GM23338 (cell line): Measurements from ENCODE around the gene FTH1. TPM values are rescaled to one million over a fixed set of nuclear protein-coding genes. Genes with fewer than 3 reads are reported as not detected.

Experiments
- CREB1 ChIP-seq: fragments of 250-450 bp; sonication (Bioruptor Pico); IDR thresholded peaks from 2 replicates; pipeline ENCODE4 v1.5.0; 2020; ENCODE audit warnings: low read depth, mild to moderate bottlenecking, moderate library complexity
- EZH2 ChIP-seq: fragments of 200-600 bp; sonication (generic); IDR thresholded peaks from one replicate; pipeline ENCODE4 v1.8.0; 2017; ENCODE audit warnings: antibody characterized with exemption, mild to moderate bottlenecking, low read depth; ENCODE audit not compliant: unreplicated experiment
- NANOG ChIP-seq: IDR thresholded peaks from 2 replicates; pipeline ENCODE4 v1.6.1; 2016; ENCODE audit warnings: antibody characterized with exemption, borderline replicate concordance
- POLR2AphosphoS5 ChIP-seq: IDR thresholded peaks from 2 replicates; pipeline ENCODE4 v1.6.1; 2016; ENCODE audit warnings: antibody characterized with exemption, low read depth
- ZNF331 ChIP-seq: fragments of 250-450 bp; sonication (Bioruptor Pico); IDR thresholded peaks from 2 replicates; pipeline ENCODE4 v1.5.0; 2020; ENCODE audit warnings: low read depth, mild to moderate bottlenecking, moderate library complexity
- polyA plus RNA-seq: library from polyadenylated mRNA; unstranded; fragments of >200 nt; fragmentation: Nextera tagmentation; extraction: Ambion mirVana; gene quantifications from 2 replicates; pipeline ENCODE4 v1.2.1, GENCODE V29; 2016
- small RNA-seq: library from RNA; depleted of rRNA; stranded (forward); fragments of <200 nt; gene quantifications from one replicate; pipeline ENCODE3, GENCODE V24; 2014; ENCODE audit warnings: low replicate concordance
- total RNA-seq: library from RNA; depleted of rRNA; stranded (reverse); fragments of >200 nt; shearing (Covaris generic); gene quantifications from 2 replicates; pipeline ENCODE4 v1.2.3, GENCODE V29; 2014; rRNA removed
- TF ChIP-seq, protein P1 (sequence below): fragments of 250-450 bp; sonication (Bioruptor Pico); IDR thresholded peaks from 2 replicates; pipeline ENCODE4 v1.5.0; 2020; ENCODE audit warnings: mild to moderate bottlenecking, moderate library complexity
- TF ChIP-seq, protein P2 (sequence below): IDR thresholded peaks from one replicate; pipeline ENCODE4 v1.6.1; 2018; ENCODE audit warnings: antibody characterized with exemption; ENCODE audit not compliant: unreplicated experiment
- TF ChIP-seq, protein P3 (sequence below): IDR thresholded peaks from 2 replicates; pipeline ENCODE4 v1.6.1; 2016; ENCODE audit warnings: antibody characterized with exemption

The FTH1 gene
- total and polyA plus RNA-seq, 2 experiments from 2014 or later: 718 to 2,750 TPM

DNA sequence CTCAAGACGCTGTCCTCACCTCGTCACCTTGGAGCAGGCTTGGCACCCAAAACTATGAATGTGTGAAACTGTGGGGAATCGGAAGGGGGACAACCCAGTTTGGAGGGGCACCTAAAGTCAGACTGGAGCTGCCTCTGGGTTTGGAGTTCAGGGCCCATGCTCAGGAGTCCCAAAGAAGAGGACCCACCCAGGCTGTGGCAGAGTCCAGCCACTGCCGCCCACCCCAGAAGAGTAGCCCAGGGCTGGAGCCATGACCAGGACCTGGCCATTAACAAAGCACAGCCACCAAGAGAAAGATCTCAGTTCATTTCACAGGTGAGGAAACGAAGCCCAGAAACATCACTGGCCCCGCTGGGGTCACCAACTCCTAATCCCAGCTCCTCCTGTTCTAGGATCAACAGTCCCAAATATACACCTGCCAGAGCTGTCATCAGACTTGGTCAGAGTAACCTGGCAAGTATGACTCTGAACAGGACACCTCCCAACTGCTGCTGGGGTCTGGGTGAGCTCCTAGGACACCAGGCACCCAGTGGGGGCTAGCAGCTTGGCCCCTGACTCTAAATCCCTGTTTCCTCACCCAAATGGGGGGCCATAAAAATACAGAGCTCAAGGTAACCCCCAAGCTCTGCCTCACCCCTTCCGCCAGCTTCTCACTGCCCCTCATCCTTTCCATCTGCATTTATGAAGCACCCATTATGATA, 52.8 kb downstream of the FTH1 start (continued):
- TF ChIP-seq, protein P1, sequence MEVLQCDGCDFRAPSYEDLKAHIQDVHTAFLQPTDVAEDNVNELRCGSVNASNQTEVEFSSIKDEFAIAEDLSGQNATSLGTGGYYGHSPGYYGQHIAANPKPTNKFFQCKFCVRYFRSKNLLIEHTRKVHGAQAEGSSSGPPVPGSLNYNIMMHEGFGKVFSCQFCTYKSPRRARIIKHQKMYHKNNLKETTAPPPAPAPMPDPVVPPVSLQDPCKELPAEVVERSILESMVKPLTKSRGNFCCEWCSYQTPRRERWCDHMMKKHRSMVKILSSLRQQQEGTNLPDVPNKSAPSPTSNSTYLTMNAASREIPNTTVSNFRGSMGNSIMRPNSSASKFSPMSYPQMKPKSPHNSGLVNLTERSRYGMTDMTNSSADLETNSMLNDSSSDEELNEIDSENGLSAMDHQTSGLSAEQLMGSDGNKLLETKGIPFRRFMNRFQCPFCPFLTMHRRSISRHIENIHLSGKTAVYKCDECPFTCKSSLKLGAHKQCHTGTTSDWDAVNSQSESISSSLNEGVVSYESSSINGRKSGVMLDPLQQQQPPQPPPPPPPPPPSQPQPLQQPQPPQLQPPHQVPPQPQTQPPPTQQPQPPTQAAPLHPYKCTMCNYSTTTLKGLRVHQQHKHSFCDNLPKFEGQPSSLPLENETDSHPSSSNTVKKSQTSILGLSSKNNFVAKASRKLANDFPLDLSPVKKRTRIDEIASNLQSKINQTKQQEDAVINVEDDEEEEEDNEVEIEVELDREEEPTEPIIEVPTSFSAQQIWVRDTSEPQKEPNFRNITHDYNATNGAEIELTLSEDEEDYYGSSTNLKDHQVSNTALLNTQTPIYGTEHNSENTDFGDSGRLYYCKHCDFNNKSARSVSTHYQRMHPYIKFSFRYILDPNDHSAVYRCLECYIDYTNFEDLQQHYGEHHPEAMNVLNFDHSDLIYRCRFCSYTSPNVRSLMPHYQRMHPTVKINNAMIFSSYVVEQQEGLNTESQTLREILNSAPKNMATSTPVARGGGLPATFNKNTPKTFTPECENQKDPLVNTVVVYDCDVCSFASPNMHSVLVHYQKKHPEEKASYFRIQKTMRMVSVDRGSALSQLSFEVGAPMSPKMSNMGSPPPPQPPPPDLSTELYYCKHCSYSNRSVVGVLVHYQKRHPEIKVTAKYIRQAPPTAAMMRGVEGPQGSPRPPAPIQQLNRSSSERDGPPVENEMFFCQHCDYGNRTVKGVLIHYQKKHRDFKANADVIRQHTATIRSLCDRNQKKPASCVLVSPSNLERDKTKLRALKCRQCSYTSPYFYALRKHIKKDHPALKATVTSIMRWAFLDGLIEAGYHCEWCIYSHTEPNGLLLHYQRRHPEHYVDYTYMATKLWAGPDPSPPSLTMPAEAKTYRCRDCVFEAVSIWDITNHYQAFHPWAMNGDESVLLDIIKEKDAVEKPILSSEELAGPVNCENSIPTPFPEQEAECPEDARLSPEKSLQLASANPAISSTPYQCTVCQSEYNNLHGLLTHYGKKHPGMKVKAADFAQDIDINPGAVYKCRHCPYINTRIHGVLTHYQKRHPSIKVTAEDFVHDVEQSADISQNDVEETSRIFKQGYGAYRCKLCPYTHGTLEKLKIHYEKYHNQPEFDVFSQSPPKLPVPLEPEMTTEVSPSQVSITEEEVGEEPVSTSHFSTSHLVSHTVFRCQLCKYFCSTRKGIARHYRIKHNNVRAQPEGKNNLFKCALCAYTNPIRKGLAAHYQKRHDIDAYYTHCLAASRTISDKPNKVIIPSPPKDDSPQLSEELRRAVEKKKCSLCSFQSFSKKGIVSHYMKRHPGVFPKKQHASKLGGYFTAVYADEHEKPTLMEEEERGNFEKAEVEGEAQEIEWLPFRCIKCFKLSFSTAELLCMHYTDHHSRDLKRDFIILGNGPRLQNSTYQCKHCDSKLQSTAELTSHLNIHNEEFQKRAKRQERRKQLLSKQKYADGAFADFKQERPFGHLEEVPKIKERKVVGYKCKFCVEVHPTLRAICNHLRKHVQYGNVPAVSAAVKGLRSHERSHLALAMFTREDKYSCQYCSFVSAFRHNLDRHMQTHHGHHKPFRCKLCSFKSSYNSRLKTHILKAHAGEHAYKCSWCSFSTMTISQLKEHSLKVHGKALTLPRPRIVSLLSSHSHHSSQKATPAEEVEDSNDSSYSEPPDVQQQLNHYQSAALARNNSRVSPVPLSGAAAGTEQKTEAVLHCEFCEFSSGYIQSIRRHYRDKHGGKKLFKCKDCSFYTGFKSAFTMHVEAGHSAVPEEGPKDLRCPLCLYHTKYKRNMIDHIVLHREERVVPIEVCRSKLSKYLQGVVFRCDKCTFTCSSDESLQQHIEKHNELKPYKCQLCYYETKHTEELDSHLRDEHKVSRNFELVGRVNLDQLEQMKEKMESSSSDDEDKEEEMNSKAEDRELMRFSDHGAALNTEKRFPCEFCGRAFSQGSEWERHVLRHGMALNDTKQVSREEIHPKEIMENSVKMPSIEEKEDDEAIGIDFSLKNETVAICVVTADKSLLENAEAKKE (CRISPR knock-in tag): no peak
- no peak for TF ChIP-seq POLR2AphosphoS5
- TF ChIP-seq ZNF331 (CRISPR knock-in tag): no peak
- TF ChIP-seq EZH2: no peak
- no peak for TF ChIP-seq CREB1 (CRISPR knock-in tag)
- TF ChIP-seq, protein P2, sequence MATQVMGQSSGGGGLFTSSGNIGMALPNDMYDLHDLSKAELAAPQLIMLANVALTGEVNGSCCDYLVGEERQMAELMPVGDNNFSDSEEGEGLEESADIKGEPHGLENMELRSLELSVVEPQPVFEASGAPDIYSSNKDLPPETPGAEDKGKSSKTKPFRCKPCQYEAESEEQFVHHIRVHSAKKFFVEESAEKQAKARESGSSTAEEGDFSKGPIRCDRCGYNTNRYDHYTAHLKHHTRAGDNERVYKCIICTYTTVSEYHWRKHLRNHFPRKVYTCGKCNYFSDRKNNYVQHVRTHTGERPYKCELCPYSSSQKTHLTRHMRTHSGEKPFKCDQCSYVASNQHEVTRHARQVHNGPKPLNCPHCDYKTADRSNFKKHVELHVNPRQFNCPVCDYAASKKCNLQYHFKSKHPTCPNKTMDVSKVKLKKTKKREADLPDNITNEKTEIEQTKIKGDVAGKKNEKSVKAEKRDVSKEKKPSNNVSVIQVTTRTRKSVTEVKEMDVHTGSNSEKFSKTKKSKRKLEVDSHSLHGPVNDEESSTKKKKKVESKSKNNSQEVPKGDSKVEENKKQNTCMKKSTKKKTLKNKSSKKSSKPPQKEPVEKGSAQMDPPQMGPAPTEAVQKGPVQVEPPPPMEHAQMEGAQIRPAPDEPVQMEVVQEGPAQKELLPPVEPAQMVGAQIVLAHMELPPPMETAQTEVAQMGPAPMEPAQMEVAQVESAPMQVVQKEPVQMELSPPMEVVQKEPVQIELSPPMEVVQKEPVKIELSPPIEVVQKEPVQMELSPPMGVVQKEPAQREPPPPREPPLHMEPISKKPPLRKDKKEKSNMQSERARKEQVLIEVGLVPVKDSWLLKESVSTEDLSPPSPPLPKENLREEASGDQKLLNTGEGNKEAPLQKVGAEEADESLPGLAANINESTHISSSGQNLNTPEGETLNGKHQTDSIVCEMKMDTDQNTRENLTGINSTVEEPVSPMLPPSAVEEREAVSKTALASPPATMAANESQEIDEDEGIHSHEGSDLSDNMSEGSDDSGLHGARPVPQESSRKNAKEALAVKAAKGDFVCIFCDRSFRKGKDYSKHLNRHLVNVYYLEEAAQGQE: no peak
- TF ChIP-seq NANOG: no peak
- TF ChIP-seq, protein P3, sequence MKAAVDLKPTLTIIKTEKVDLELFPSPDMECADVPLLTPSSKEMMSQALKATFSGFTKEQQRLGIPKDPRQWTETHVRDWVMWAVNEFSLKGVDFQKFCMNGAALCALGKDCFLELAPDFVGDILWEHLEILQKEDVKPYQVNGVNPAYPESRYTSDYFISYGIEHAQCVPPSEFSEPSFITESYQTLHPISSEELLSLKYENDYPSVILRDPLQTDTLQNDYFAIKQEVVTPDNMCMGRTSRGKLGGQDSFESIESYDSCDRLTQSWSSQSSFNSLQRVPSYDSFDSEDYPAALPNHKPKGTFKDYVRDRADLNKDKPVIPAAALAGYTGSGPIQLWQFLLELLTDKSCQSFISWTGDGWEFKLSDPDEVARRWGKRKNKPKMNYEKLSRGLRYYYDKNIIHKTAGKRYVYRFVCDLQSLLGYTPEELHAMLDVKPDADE: no peak

Small RNA genes lying within 50 kb of the gene (small RNA-seq; reads per million reads assigned to genes)
- gene RNU6-1243P: not detected

Other genes starting within 250 kb of the FTH1 start
- 5.0 and 5.5 TPM in 2 replicates for gene MYRF, start 215.0 kb downstream of the FTH1 start, total RNA-seq
- gene MYRF, start 215.0 kb downstream of the FTH1 start, polyA plus RNA-seq: 1.9 and 2.2 TPM in 2 replicates
- gene TMEM258, start 175.0 kb downstream of the FTH1 start, total RNA-seq: 71.3 and 73.3 TPM in 2 replicates
- gene TMEM258, start 175.0 kb downstream of the FTH1 start, polyA plus RNA-seq: 519 and 553 TPM in 2 replicates
- 89.0 and 96.3 TPM in 2 replicates for gene FEN1, start 174.7 kb downstream of the FTH1 start, total RNA-seq
- gene FEN1, start 174.7 kb downstream of the FTH1 start, polyA plus RNA-seq: 78.8 and 85.1 TPM in 2 replicates
- 103 and 119 TPM in 2 replicates for gene FADS1, start 150.6 kb downstream of the FTH1 start, total RNA-seq
- 67.6 and 74.9 TPM in 2 replicates for gene FADS1, start 150.6 kb downstream of the FTH1 start, polyA plus RNA-seq
- gene FADS2, start 139.3 kb downstream of the FTH1 start, total RNA-seq: 354 and 392 TPM in 2 replicates
- 124 and 126 TPM in 2 replicates for gene FADS2, start 139.3 kb downstream of the FTH1 start, polyA plus RNA-seq
- gene FADS3, start 76.1 kb downstream of the FTH1 start, total RNA-seq: 73.5 and 91.4 TPM in 2 replicates
- 44.4 and 44.6 TPM in 2 replicates for gene FADS3, start 76.1 kb downstream of the FTH1 start, polyA plus RNA-seq
- 2.7 and 4.0 TPM in 2 replicates for gene RAB3IL1, start 50.1 kb downstream of the FTH1 start, total RNA-seq
- 3.4 and 3.9 TPM in 2 replicates for gene RAB3IL1, start 50.1 kb downstream of the FTH1 start, polyA plus RNA-seq
- 0.35 and 0.89 TPM in 2 replicates for gene BEST1, start 17.3 kb downstream of the FTH1 start, total RNA-seq
- 0.44 and 0.75 TPM in 2 replicates for gene BEST1, start 17.3 kb downstream of the FTH1 start, polyA plus RNA-seq
- 115 and 131 TPM in 2 replicates for gene INCENP, start 156.4 kb upstream of the FTH1 start, total RNA-seq
- gene INCENP, start 156.4 kb upstream of the FTH1 start, polyA plus RNA-seq: 35.6 and 41.3 TPM in 2 replicates
- gene SCGB1D1, start 222.6 kb upstream of the FTH1 start, total RNA-seq: not detected in 2 replicates
- not detected in 2 replicates for gene SCGB1D1, start 222.6 kb upstream of the FTH1 start, polyA plus RNA-seq
- not detected in 2 replicates for gene SCGB2A1, start 241.0 kb upstream of the FTH1 start, total RNA-seq
- not detected in 2 replicates for gene SCGB2A1, start 241.0 kb upstream of the FTH1 start, polyA plus RNA-seq